Liver (tissue), 9 donors: ENCODE results near the gene KLHL24. TPM values are rescaled to one million over a fixed set of nuclear protein-coding genes. Genes with fewer than 3 reads are reported as not detected.

Source experiments
- DNase-seq: peaks from one replicate; pipeline ENCODE4 v3.0.0-alpha.2; 2017; ENCODE audit warnings: low spot score
- H3K27ac ChIP-seq, 2 donors: one replicate each; pipeline ENCODE4 v1.7.0; 2013; ENCODE audit warnings: inconsistent platforms in 2 of 2, low read length in 2 of 2, control low read depth in 1 of 2, low read depth in 1 of 2, mild to moderate bottlenecking in 1 of 2
- H3K27me3 ChIP-seq, 4 donors: one replicate each; pipeline versions ENCODE4 v1.6.1 to v1.7.0; 2013; ENCODE audit warnings: low read length in 3 of 4, inconsistent platforms in 1 of 4, mild to moderate bottlenecking in 1 of 4, moderate library complexity in 1 of 4; ENCODE audit not compliant: control insufficient read depth in 4 of 4, insufficient read depth in 4 of 4
- H3K36me3 ChIP-seq, 4 donors: one replicate each; pipeline versions ENCODE4 v1.6.1 to v1.7.0; 2013; ENCODE audit warnings: low read length in 3 of 4, mild to moderate bottlenecking in 3 of 4, low read depth in 1 of 4, moderate library complexity in 1 of 4; ENCODE audit not compliant: control insufficient read depth in 4 of 4, insufficient read depth in 3 of 4
- H3K4me1 ChIP-seq, 4 donors: one replicate each; pipeline versions ENCODE4 v1.6.1 to v1.7.0; 2013; ENCODE audit warnings: low read length in 3 of 4, mild to moderate bottlenecking in 3 of 4, moderate library complexity in 1 of 4; ENCODE audit not compliant: control insufficient read depth in 4 of 4, insufficient read depth in 4 of 4
- H3K4me3 ChIP-seq, 3 donors: one replicate each; pipeline versions ENCODE4 v1.6.1 to v1.7.0; 2013; ENCODE audit warnings: low read length in 3 of 3, control low read depth in 1 of 3, low read depth in 1 of 3, mild to moderate bottlenecking in 1 of 3
- H3K9ac ChIP-seq, 2 donors: one replicate each; pipeline ENCODE4 v1.7.0; 2013; ENCODE audit warnings: low read length in 2 of 2, mild to moderate bottlenecking in 2 of 2, moderate library complexity in 2 of 2, control low read depth in 1 of 2, low read depth in 1 of 2
- H3K9me3 ChIP-seq, 4 donors: one replicate each; pipeline versions ENCODE4 v1.6.1 to v1.7.0; 2013; ENCODE audit warnings: low read length in 3 of 4; ENCODE audit not compliant: control insufficient read depth in 4 of 4
- EGR1 ChIP-seq, 2 donors: IDR thresholded peaks; 2 replicates each; pipeline ENCODE4 v1.6.1; 2016 to 2018; ENCODE audit warnings: antibody characterized with exemption in 2 of 2, low read depth in 2 of 2
- FOXA1 ChIP-seq: IDR thresholded peaks from 2 replicates; pipeline ENCODE4 v1.6.1; 2016; ENCODE audit warnings: antibody characterized with exemption
- FOXA2 ChIP-seq: IDR thresholded peaks from 2 replicates; pipeline ENCODE4 v1.6.1; 2016; ENCODE audit warnings: antibody characterized with exemption
- GABPA ChIP-seq, 2 donors: IDR thresholded peaks in 1 of 2; conservative IDR thresholded peaks in 1 of 2; 2 replicates each; pipeline ENCODE4 v1.6.1; 2016; ENCODE audit warnings: antibody characterized with exemption in 2 of 2, mild to moderate bottlenecking in 1 of 2, moderate library complexity in 1 of 2
- HNF4A ChIP-seq, 2 donors: conservative IDR thresholded peaks; 2 replicates each; pipeline ENCODE4 v1.6.1; 2016; ENCODE audit warnings: antibody characterized with exemption in 2 of 2, mild to moderate bottlenecking in 2 of 2
- HNF4G ChIP-seq: IDR thresholded peaks from 2 replicates; pipeline ENCODE4 v1.6.1; 2016; ENCODE audit warnings: antibody characterized with exemption
- JUND ChIP-seq, 2 donors: IDR thresholded peaks; 2 replicates each; pipeline ENCODE4 v1.6.1; 2016; ENCODE audit warnings: antibody characterized with exemption in 2 of 2
- NR2F2 ChIP-seq: IDR thresholded peaks from 2 replicates; pipeline ENCODE4 v1.6.1; 2016; ENCODE audit warnings: antibody characterized with exemption
- RAD21 ChIP-seq, 2 donors: IDR thresholded peaks; 2 replicates each; pipeline ENCODE4 v1.6.1; 2016; ENCODE audit warnings: antibody characterized with exemption in 2 of 2, mild to moderate bottlenecking in 2 of 2
- RXRA ChIP-seq, 2 donors: IDR thresholded peaks; 2 replicates each; pipeline ENCODE4 v1.6.1; 2017 to 2018; ENCODE audit warnings: antibody characterized with exemption in 2 of 2, mild to moderate bottlenecking in 1 of 2
- SP1 ChIP-seq: IDR thresholded peaks from 2 replicates; pipeline ENCODE4 v1.6.1; 2018; ENCODE audit warnings: antibody characterized with exemption, mild to moderate bottlenecking
- TAF1 ChIP-seq: conservative IDR thresholded peaks from 2 replicates; pipeline ENCODE4 v1.6.1; 2016; ENCODE audit warnings: antibody characterized with exemption, mild to moderate bottlenecking
- YY1 ChIP-seq: IDR thresholded peaks from 2 replicates; pipeline ENCODE4 v1.6.1; 2016; ENCODE audit warnings: antibody characterized with exemption, mild to moderate bottlenecking
- WGBS: extraction: QIAGEN DNeasy Blood & Tissue Kit; methylation state at CpG from one replicate; pipeline ENCODE4 v1.1.7; 2013; 5-methylcytosine and 5-hydroxymethylcytosine counted together
- polyA plus RNA-seq, 2 donors: library from polyadenylated mRNA; stranded (reverse) in 1 of 2; unstranded in 1 of 2; fragments of 200-250 nt in 1 of 2; fragments of >200 nt in 1 of 2; fragmentation: Nextera tagmentation in 1 of 2; extraction: Ambion mirVana in 1 of 2; gene quantifications; one replicate each; pipeline versions ENCODE4 v1.2.1 to v1.2.3, GENCODE V29; 2013 to 2015
- total RNA-seq, 2 donors: library from RNA; depleted of rRNA; stranded (reverse); fragments of >200 nt; gene quantifications; one replicate each; pipeline ENCODE4 v1.2.3, GENCODE V29; 2014
- TF ChIP-seq, protein P1 (sequence below): fragments of 150-350 bp; IDR thresholded peaks from 2 replicates; pipeline ENCODE4 v1.5.1; 2017; ENCODE audit warnings: improper control_type of control experiment, low read depth, low read length; ENCODE audit not compliant: missing input control
- TF ChIP-seq, protein P2 (sequence below): IDR thresholded peaks from 2 replicates; pipeline ENCODE4 v1.6.1; 2016; ENCODE audit warnings: antibody characterized with exemption
- TF ChIP-seq, protein P3 (sequence below): IDR thresholded peaks from 2 replicates; pipeline ENCODE4 v1.6.1; 2016; ENCODE audit warnings: antibody characterized with exemption
- TF ChIP-seq, protein P4 (sequence below): IDR thresholded peaks from 2 replicates; pipeline ENCODE4 v1.6.1; 2016; ENCODE audit warnings: antibody characterized with exemption, mild to moderate bottlenecking
- TF ChIP-seq, protein P5 (sequence below): IDR thresholded peaks from 2 replicates; pipeline ENCODE4 v1.6.1; 2016; ENCODE audit warnings: antibody characterized with exemption
- donor health status: healthy.
- donor health status: healthy.
- donor health status: healthy.
- donor health status: healthy.
- donor health status: healthy.

Gene KLHL24
- total and polyA plus RNA-seq, 4 donors: 6.4 to 81.8 (median 18.4) TPM

DNA sequence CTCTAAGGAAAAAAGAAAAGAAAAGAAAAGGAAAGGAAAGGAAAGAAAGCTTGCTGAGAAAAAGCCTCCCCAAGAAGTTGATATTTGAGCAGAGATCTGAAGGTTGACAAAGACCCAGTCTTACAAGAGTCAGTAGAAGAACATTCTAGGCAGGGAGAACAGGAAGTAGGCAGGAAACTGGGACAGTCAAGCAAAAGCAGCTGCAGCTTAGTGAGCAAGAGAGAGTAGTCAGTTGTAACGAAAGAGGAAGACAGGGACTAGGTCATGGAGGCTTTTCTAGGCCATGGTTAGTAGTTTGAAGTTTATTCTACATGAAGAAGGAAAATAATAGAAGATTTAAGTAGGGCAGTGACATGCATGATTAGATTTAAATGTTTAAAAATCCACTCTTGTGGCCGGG is 48.1 kb upstream of the KLHL24 start:
- H3K9ac ChIP-seq: no peak overlapping the region
- DNase-seq: no peak
- no peaks in the 10 kb centered on the region for H3K27me3 ChIP-seq
- H3K4me1 ChIP-seq: peaks cover 8 to 25% (median 24%) of the 10 kb centered on the region in 4 donors
- TF ChIP-seq RAD21 (IDR thresholded peaks at IDR 0.05): no peak
- H3K36me3 ChIP-seq: no peaks in the 10 kb centered on the region
- H3K9me3 ChIP-seq: no peaks in the 10 kb centered on the region
- no peak overlapping the region for H3K27ac ChIP-seq
- 84% methylated on average over 2 of the region's 2 CpGs for WGBS
- H3K4me3 ChIP-seq: no peak overlapping the region

DNA sequence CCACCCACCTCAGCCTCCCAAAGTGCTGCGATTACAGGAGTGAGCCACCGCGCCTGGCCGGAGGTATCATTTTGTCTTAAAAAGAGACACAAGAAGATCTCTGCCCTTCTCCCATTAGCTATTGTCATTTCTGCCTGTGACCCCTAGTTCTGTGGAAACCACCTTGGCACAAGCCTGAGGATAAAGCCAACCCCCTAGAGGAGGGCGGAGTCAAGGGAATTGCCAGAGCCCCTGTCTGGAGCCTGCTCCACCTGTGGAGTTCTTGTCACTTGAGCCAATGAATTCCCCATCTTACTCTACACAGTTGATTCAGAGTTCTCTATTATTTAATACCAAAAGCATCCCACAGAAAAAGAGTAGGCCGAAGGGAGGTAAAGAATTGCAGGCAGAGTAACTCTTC is 45.0 kb upstream of the KLHL24 start:
- 97% methylated on average over 6 of the region's 6 CpGs for WGBS
- no peaks in the 10 kb centered on the region for H3K27me3 ChIP-seq
- H3K4me3 ChIP-seq: no peak overlapping the region
- H3K36me3 ChIP-seq: no peaks in the 10 kb centered on the region
- DNase-seq: no peak
- H3K4me1 ChIP-seq: no peaks in the 10 kb centered on the region
- no peaks in the 10 kb centered on the region for H3K9me3 ChIP-seq
- TF ChIP-seq, protein P1, sequence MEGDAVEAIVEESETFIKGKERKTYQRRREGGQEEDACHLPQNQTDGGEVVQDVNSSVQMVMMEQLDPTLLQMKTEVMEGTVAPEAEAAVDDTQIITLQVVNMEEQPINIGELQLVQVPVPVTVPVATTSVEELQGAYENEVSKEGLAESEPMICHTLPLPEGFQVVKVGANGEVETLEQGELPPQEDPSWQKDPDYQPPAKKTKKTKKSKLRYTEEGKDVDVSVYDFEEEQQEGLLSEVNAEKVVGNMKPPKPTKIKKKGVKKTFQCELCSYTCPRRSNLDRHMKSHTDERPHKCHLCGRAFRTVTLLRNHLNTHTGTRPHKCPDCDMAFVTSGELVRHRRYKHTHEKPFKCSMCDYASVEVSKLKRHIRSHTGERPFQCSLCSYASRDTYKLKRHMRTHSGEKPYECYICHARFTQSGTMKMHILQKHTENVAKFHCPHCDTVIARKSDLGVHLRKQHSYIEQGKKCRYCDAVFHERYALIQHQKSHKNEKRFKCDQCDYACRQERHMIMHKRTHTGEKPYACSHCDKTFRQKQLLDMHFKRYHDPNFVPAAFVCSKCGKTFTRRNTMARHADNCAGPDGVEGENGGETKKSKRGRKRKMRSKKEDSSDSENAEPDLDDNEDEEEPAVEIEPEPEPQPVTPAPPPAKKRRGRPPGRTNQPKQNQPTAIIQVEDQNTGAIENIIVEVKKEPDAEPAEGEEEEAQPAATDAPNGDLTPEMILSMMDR: no peak
- no peak overlapping the region for H3K9ac ChIP-seq
- no peak overlapping the region for H3K27ac ChIP-seq

DNA sequence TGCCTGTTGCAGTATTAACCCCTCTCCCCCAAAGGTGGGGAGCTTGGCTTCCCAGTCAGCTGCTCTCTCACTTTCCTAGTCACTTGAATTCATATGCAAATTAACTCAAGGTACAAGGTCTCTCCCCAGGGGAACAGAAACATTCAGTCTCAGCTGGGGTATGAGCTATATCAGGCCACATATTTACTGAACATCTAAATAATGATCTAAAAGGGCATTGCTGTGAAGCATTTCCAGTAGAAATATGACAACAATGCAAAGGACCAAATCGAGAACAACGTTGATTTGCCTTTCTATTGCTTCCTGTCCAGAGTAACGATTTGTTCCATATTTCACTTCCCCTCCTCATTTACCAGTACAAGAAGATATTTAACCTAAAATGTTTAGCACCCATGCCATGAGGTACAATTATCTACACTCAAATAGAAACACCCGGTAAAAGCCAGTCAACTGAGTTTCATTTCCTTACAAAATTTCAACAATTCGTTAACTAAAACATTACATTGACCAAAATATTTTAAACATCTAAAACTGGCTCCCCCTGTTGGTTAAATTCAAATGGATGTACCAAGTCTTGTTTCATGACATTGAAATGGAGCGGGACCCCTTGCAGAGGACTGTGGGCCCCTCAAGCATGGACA is 43.4 kb upstream of the KLHL24 start:
- whole genome bisulfite sequencing: 58% methylated on average over 6 of the region's 6 CpGs
- Histone ChIP-seq H3K27ac (no peak overlapping the region), H3K36me3 (no peaks in the 10 kb centered on the region), H3K9ac (no peak overlapping the region), H3K4me1 (no peaks in the 10 kb centered on the region), H3K4me3 (no peak overlapping the region), H3K27me3 (no peaks in the 10 kb centered on the region), H3K9me3 (no peaks in the 10 kb centered on the region)
- no peak for TF ChIP-seq GABPA (IDR thresholded peaks at IDR 0.05 in 1 of 2, conservative IDR thresholded peaks at IDR 0.05 in 1 of 2)
- TF ChIP-seq RAD21 (IDR thresholded peaks at IDR 0.05): peak; percentile 48 to 68
- no peak for DNase-seq

DNA sequence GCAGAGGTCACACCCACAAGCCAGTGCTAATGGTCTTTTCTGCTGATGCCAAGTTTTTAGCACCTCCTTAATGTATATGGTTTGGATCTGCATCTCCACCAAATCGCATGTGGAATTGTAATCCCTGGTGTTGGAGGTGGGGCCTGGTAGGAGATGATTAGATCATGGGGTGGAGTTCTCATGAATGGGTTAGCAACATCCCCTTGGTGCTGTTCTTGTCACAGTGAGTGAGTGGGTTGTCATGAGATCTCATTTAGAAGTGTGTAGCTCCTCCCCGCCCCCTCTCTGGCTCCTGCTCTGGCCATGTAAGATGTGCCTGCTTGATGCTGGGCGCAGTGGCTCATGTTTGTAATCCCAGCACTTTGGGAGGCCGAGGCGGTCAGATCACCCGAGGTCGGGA is 42.6 kb upstream of the KLHL24 start:
- Histone ChIP-seq H3K4me3 (no peak overlapping the region), H3K36me3 (no peaks in the 10 kb centered on the region), H3K9me3 (no peaks in the 10 kb centered on the region), H3K27ac (no peak overlapping the region), H3K9ac (no peak overlapping the region), H3K4me1 (no peaks in the 10 kb centered on the region), H3K27me3 (no peaks in the 10 kb centered on the region)
- no peak for DNase-seq
- WGBS: 95% methylated on average over 7 of the region's 7 CpGs
- TF ChIP-seq HNF4A (conservative IDR thresholded peaks at IDR 0.05): no peak
- no peak for TF ChIP-seq TAF1
- no peak for TF ChIP-seq HNF4G
- no peak for TF ChIP-seq FOXA2
- no peak for TF ChIP-seq NR2F2
- TF ChIP-seq, protein P2, sequence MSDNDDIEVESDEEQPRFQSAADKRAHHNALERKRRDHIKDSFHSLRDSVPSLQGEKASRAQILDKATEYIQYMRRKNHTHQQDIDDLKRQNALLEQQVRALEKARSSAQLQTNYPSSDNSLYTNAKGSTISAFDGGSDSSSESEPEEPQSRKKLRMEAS: no peak
- no peak for TF ChIP-seq JUND (IDR thresholded peaks at IDR 0.05)
- TF ChIP-seq, protein P3, sequence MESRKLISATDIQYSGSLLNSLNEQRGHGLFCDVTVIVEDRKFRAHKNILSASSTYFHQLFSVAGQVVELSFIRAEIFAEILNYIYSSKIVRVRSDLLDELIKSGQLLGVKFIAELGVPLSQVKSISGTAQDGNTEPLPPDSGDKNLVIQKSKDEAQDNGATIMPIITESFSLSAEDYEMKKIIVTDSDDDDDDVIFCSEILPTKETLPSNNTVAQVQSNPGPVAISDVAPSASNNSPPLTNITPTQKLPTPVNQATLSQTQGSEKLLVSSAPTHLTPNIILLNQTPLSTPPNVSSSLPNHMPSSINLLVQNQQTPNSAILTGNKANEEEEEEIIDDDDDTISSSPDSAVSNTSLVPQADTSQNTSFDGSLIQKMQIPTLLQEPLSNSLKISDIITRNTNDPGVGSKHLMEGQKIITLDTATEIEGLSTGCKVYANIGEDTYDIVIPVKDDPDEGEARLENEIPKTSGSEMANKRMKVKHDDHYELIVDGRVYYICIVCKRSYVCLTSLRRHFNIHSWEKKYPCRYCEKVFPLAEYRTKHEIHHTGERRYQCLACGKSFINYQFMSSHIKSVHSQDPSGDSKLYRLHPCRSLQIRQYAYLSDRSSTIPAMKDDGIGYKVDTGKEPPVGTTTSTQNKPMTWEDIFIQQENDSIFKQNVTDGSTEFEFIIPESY: no peak
- TF ChIP-seq, protein P4, sequence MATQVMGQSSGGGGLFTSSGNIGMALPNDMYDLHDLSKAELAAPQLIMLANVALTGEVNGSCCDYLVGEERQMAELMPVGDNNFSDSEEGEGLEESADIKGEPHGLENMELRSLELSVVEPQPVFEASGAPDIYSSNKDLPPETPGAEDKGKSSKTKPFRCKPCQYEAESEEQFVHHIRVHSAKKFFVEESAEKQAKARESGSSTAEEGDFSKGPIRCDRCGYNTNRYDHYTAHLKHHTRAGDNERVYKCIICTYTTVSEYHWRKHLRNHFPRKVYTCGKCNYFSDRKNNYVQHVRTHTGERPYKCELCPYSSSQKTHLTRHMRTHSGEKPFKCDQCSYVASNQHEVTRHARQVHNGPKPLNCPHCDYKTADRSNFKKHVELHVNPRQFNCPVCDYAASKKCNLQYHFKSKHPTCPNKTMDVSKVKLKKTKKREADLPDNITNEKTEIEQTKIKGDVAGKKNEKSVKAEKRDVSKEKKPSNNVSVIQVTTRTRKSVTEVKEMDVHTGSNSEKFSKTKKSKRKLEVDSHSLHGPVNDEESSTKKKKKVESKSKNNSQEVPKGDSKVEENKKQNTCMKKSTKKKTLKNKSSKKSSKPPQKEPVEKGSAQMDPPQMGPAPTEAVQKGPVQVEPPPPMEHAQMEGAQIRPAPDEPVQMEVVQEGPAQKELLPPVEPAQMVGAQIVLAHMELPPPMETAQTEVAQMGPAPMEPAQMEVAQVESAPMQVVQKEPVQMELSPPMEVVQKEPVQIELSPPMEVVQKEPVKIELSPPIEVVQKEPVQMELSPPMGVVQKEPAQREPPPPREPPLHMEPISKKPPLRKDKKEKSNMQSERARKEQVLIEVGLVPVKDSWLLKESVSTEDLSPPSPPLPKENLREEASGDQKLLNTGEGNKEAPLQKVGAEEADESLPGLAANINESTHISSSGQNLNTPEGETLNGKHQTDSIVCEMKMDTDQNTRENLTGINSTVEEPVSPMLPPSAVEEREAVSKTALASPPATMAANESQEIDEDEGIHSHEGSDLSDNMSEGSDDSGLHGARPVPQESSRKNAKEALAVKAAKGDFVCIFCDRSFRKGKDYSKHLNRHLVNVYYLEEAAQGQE: no peak
- TF ChIP-seq YY1: no peak
- TF ChIP-seq RXRA (IDR thresholded peaks at IDR 0.05): no peak
- TF ChIP-seq FOXA1: no peak
- no peak for TF ChIP-seq SP1
- no peak for TF ChIP-seq EGR1 (IDR thresholded peaks at IDR 0.05; ENCODE audit: low read depth in 2 of 2)
- TF ChIP-seq, protein P5, sequence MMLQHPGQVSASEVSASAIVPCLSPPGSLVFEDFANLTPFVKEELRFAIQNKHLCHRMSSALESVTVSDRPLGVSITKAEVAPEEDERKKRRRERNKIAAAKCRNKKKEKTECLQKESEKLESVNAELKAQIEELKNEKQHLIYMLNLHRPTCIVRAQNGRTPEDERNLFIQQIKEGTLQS: no peak
